Testis (tissue), 2 donors: ENCODE data around the gene QSOX2.

Experiments used
- POLR2A ChIP-seq: fragments of 450-650 bp; IDR thresholded peaks from one replicate; pipeline ENCODE4 v1.6.1; 2017; ENCODE audit warnings: antibody characterized with exemption, mild to moderate bottlenecking, moderate library complexity
- TF ChIP-seq, protein P1 (sequence below), 3 experiments: fragments of 450-650 bp in 2 of 3; fragments of 200-600 bp in 1 of 3; sonication (generic) in 1 of 3; IDR thresholded peaks; one replicate each; pipeline ENCODE4 v1.5.1; 2016 to 2019; ENCODE audit warnings: antibody characterized with exemption in 3 of 3, mild to moderate bottlenecking in 2 of 3, moderate library complexity in 1 of 3

DNA sequence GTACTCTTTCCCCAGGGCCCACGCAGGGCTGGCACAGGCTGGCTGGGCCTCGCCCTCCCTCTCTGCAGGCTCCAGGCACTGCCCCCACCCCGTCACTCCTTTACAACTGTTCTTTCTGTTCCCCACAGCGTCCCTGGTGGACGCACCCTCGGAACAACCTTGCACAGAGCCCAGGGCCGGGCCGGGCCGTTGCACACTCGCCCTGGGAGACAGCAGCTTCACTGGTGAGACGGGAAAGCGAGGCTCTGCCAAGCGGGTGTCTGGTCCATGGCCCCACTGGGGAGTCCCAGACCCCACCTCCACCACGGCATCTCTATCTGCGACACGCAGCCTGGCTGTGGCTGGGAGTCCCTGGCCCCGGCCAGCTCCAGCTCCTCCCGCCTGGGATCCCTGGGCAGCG, 18.4 kb upstream of the QSOX2 start:
- TF ChIP-seq, protein P1, sequence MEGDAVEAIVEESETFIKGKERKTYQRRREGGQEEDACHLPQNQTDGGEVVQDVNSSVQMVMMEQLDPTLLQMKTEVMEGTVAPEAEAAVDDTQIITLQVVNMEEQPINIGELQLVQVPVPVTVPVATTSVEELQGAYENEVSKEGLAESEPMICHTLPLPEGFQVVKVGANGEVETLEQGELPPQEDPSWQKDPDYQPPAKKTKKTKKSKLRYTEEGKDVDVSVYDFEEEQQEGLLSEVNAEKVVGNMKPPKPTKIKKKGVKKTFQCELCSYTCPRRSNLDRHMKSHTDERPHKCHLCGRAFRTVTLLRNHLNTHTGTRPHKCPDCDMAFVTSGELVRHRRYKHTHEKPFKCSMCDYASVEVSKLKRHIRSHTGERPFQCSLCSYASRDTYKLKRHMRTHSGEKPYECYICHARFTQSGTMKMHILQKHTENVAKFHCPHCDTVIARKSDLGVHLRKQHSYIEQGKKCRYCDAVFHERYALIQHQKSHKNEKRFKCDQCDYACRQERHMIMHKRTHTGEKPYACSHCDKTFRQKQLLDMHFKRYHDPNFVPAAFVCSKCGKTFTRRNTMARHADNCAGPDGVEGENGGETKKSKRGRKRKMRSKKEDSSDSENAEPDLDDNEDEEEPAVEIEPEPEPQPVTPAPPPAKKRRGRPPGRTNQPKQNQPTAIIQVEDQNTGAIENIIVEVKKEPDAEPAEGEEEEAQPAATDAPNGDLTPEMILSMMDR (IDR thresholded peaks at IDR 0.05), result peak in 2 of 3 experiments; percentile 22 to 24
- no peak for TF ChIP-seq POLR2A
